Prostate gland (tissue), 2 donors: ENCODE measurements around the gene MTRFR. TPM values are rescaled to one million over a fixed set of nuclear protein-coding genes. Genes with fewer than 3 reads are reported as not detected.

Source experiments
- DNase-seq: peaks from one replicate; pipeline ENCODE4 v3.0.0-alpha.2; 2019; ENCODE audit warnings: low spot score
- H3K27ac ChIP-seq, 2 donors: fragments of 200-600 bp; sonication (generic); 2 replicates each; pipeline ENCODE4 v1.5.1; 2017 to 2019
- H3K27me3 ChIP-seq: fragments of 200-600 bp; sonication (generic); replicated peaks from 2 replicates; pipeline ENCODE4 v1.5.1; 2019; ENCODE audit not compliant: insufficient read depth
- H3K36me3 ChIP-seq, 2 donors: fragments of 200-600 bp; sonication (generic); 1 replicate in 1 of 2; 2 replicates in 1 of 2; pipeline versions ENCODE4 v1.5.1 to v1.8.1; 2017 to 2019
- H3K4me1 ChIP-seq: fragments of 200-600 bp; sonication (generic); replicated peaks from 2 replicates; pipeline ENCODE4 v1.5.1; 2019
- H3K4me3 ChIP-seq, 2 donors: fragments of 200-600 bp; sonication (generic); 2 replicates each; pipeline ENCODE4 v1.5.1; 2017 to 2019
- H3K9me3 ChIP-seq: fragments of 200-600 bp; sonication (generic); 2 replicates; pipeline ENCODE4 v1.5.1; 2017
- POLR2A ChIP-seq: fragments of 450-650 bp; IDR thresholded peaks from one replicate; pipeline ENCODE4 v1.6.1; 2016; ENCODE audit warnings: antibody characterized with exemption, mild to moderate bottlenecking
- POLR2AphosphoS5 ChIP-seq: sonication (generic); formaldehyde crosslinking; IDR thresholded peaks from one replicate; pipeline ENCODE4 v1.6.1; 2017; ENCODE audit warnings: antibody characterized with exemption
- WGBS: methylation state at CpG from one replicate; pipeline ENCODE4 v1.1.5; 2018; 5-methylcytosine and 5-hydroxymethylcytosine counted together
- intact Hi-C: fragments of 100-400 bp; cut with DNase I; formaldehyde crosslinking; loops from one replicate; pipeline ENCODE4 v1.14.2; 2022
- total RNA-seq, 2 donors: library from RNA; depleted of rRNA; stranded (reverse); fragments of >200 nt; gene quantifications; one replicate each; pipeline ENCODE4 v1.1.0, GENCODE V29; 2016
- TF ChIP-seq, protein P1 (sequence below), 4 experiments: fragments of 200-600 bp in 2 of 4; fragments of 450-650 bp in 2 of 4; sonication (generic) in 2 of 4; IDR thresholded peaks; 1 replicate in 3 of 4; 2 replicates in 1 of 4; pipeline ENCODE4 v1.5.1; 2016 to 2019; ENCODE audit warnings: antibody characterized with exemption in 4 of 4, mild to moderate bottlenecking in 2 of 4, moderate library complexity in 2 of 4

The MTRFR gene
- total RNA-seq, 2 donors from 2014 or later, result 18.3 to 26.7 TPM

DNA sequence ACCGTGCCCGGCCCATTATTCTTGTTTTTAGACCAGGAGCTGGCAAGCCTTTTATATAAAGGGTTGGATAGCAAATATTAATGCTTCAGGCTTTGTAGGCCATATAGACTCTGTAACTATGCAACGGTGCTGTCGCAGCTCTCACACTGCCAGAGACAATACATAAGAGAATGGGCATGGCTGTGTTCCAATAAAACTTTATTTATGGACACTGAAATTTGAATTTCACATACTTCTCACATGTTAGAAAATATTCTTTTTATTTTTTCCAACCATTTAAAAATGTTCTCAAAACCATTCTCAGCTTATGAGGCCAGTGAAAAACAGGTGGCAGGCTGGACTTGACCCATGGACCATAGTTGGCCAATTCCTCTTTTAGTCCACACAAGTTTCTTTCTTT, 51.4 kb downstream of the MTRFR start:
- 97% methylated on average over 4 of the region's 4 CpGs for WGBS
- intact Hi-C loops, result no loop called here

DNA sequence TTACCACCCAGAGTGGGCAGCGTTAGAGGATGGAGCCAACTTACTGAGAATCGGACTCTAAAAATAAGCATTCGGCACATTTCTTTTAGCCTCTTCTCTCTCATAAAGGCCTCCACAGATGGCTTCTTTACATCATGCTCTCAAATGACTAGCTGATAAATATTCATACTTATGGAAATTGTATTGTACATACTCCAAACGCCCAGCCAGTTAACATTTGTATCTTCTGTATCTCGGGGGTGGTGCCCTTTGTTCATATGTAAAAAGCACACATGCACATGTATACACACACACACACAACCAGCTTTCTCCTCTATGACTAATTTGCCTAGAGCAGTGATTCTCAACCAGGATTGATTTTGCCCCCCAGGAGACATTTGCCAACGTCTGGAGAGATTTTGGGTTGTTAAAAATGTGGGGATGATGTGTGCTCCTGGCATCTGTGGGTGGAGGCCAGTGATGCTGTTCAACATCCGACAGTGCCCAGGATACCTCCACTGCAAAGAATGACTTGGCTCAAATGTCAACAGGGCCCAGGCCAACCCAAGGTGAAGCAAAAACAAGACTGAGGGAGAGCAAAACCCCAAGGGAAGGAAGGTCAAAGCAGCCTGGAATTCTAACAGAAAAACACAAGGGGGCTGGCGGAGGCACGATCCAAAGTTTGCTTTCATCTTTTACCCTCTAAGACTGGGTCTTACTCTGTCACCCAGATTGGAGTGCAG, 53.6 kb downstream of the MTRFR start:
- H3K27ac ChIP-seq, result no peak overlapping the region
- intact Hi-C loops, result no loop called here
- no peak overlapping the region for H3K4me3 ChIP-seq
- WGBS, result 72% methylated on average over 9 of the region's 9 CpGs
- H3K27me3 ChIP-seq, result no peaks in the 10 kb centered on the region
- H3K36me3 ChIP-seq, result no peaks in the 10 kb centered on the region
- no peaks in the 10 kb centered on the region for H3K9me3 ChIP-seq
- TF ChIP-seq POLR2A (no peak), POLR2AphosphoS5 (no peak)
- TF ChIP-seq, protein P1, sequence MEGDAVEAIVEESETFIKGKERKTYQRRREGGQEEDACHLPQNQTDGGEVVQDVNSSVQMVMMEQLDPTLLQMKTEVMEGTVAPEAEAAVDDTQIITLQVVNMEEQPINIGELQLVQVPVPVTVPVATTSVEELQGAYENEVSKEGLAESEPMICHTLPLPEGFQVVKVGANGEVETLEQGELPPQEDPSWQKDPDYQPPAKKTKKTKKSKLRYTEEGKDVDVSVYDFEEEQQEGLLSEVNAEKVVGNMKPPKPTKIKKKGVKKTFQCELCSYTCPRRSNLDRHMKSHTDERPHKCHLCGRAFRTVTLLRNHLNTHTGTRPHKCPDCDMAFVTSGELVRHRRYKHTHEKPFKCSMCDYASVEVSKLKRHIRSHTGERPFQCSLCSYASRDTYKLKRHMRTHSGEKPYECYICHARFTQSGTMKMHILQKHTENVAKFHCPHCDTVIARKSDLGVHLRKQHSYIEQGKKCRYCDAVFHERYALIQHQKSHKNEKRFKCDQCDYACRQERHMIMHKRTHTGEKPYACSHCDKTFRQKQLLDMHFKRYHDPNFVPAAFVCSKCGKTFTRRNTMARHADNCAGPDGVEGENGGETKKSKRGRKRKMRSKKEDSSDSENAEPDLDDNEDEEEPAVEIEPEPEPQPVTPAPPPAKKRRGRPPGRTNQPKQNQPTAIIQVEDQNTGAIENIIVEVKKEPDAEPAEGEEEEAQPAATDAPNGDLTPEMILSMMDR (IDR thresholded peaks at IDR 0.05), result no peak
- no peak for DNase-seq
- no peaks in the 10 kb centered on the region for H3K4me1 ChIP-seq

More for the DNA sequence above, 51.4 kb downstream of the MTRFR start:
- Histone ChIP-seq H3K4me3 (no peak overlapping the region), H3K9me3 (no peaks in the 10 kb centered on the region), H3K36me3 (no peaks in the 10 kb centered on the region), H3K4me1 (no peaks in the 10 kb centered on the region), H3K27me3 (no peaks in the 10 kb centered on the region), H3K27ac (no peak overlapping the region)
- TF ChIP-seq POLR2A (no peak), POLR2AphosphoS5 (no peak)
- TF ChIP-seq, protein P1 (IDR thresholded peaks at IDR 0.05), result no peak
- DNase-seq, result no peak

DNA sequence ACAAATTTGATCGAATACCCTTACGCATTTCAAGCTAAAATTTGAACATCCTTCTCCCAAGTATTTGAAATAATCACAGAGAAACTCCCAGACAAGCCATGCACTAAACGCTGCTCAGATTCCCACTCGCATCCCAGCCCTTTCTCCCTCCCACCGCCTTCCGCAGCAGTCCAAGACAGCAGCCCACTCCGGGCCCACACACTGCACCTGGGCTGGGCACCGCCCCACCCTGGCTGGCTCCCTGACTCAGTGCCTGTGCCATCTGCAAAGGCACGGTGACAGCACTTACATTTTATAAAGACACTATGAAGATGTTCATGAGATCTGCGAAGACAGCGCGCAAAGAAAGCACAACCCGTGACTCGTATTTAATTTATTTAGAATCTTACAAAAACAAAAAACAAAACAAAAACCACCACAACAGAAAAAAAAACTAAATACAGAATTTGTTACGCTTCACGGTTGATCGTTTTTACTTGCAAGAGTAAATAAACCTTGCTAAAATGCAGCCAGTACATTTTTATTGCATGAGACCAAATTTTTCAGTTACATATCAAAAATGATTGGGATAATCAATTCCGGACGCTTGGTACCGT, 55.6 kb downstream of the MTRFR start:
- H3K4me3 ChIP-seq, result no peak overlapping the region
- intact Hi-C loops, result no loop called here
- no peaks in the 10 kb centered on the region for H3K27me3 ChIP-seq
- TF ChIP-seq, protein P1 (IDR thresholded peaks at IDR 0.05), result no peak
- TF ChIP-seq POLR2AphosphoS5 (no peak), POLR2A (no peak)
- H3K36me3 ChIP-seq, result no peaks in the 10 kb centered on the region
- no peaks in the 10 kb centered on the region for H3K4me1 ChIP-seq
- no peaks in the 10 kb centered on the region for H3K9me3 ChIP-seq
- WGBS, result 93% methylated on average over 20 of the region's 20 CpGs
- H3K27ac ChIP-seq, result no peak overlapping the region
- DNase-seq, result no peak

- Histone ChIP-seq H3K4me3 (no peak overlapping the region), H3K27me3 (no peaks in the 10 kb centered on the region), H3K9me3 (no peaks in the 10 kb centered on the region), H3K36me3 (no peaks in the 10 kb centered on the region), H3K27ac (no peak overlapping the region), H3K4me1 (no peaks in the 10 kb centered on the region)
- DNase-seq, result no peak
- intact Hi-C loops, result no loop called here
- TF ChIP-seq, protein P1 (IDR thresholded peaks at IDR 0.05), result no peak
- TF ChIP-seq POLR2AphosphoS5 (no peak), POLR2A (no peak)
- 91% methylated on average over 11 of the region's 11 CpGs for WGBS
Measured at GRCh38 chr12:123289911-123290310, 56.7 kb downstream of the MTRFR start.
